Measurements from ENCODE around the gene PANK2. TPM values are rescaled to one million over a fixed set of nuclear protein-coding genes. Genes with fewer than 3 reads are reported as not detected.

The PANK2 gene
- total RNA-seq, 1 experiment from 2014 or later = 50.8 TPM

- Histone ChIP-seq H3K4me3 (ENCODE audit: low read length) (no peak overlapping the region), H3K4me2 (ENCODE audit: low read length) (no peak overlapping the region)
Measured at GRCh38 chr20:3901706-3902440, 12.7 kb downstream of the PANK2 start.

GRCh38 chr20:3902446-3902845 lies 13.3 kb downstream of the PANK2 start:
- DNase-seq (no peak), ATAC-seq (no peak)
- BruUV-seq (replicated peaks) = no TSS peak
- intact Hi-C loops (cut with micrococcal nuclease) = no loop called here
- Histone ChIP-seq H3K4me2 (ENCODE audit: low read length) (no peak overlapping the region), H3K9me3 (ENCODE audit: low read length) (no peaks in the 10 kb centered on the region), H3K9ac (ENCODE audit: low read length) (no peak overlapping the region), H3K79me2 (ENCODE audit: low read length) (peaks cover 100% of the 10 kb centered on the region), H3K9me2 (replicated peaks; ENCODE audit: low read length) (no peaks in the 10 kb centered on the region), H3K36me3 (ENCODE audit: low read depth, low read length) (peaks cover under 1% of the 10 kb centered on the region; the same call in 1 of the 2 replicates), H2AFZ (ENCODE audit: low read length) (no peak overlapping the region), H3K4me3 (ENCODE audit: low read length) (no peak overlapping the region), H4K20me1 (ENCODE audit: low read length) (peaks cover 74% of the 10 kb centered on the region), H3K27me3 (ENCODE audit: low read length) (no peaks in the 10 kb centered on the region), H3K4me1 (ENCODE audit: insufficient read depth, low read length) (peaks cover 20% of the 10 kb centered on the region), H3K27ac (ENCODE audit: low read length) (no peak overlapping the region), H3F3A (ENCODE audit: low read length, unreplicated experiment) (peaks cover 4% of the 10 kb centered on the region)
- TF ChIP-seq EZH2 (IDR thresholded peaks at IDR 0.05; ENCODE audit: low read length, unreplicated experiment) = no peak
- TF ChIP-seq CTCF (conservative IDR thresholded peaks at IDR 0.05; ENCODE audit: low read depth, low read length) = no peak
- TF ChIP-seq EZH2phosphoT487 (IDR thresholded peaks at IDR 0.05; ENCODE audit: borderline replicate concordance, low read length) = no peak
- POLR2A ChIA-PET (ENCODE audit: unreplicated experiment) = no interaction called here
- CTCF ChIA-PET = no interaction called here

More at GRCh38 chr20:3901706-3902440, 12.7 kb downstream of the PANK2 start:
- ChIA-PET POLR2A (ENCODE audit: unreplicated experiment) (no interaction called here), CTCF (no interaction called here)
- H3K9ac ChIP-seq (ENCODE audit: low read length) = no peak overlapping the region
- H3F3A ChIP-seq (ENCODE audit: low read length, unreplicated experiment) = peaks cover 4% of the 10 kb centered on the region
- intact Hi-C loops (cut with micrococcal nuclease) = no loop called here
- peaks cover 6% of the 10 kb centered on the region for H3K36me3 ChIP-seq (ENCODE audit: low read depth, low read length)
- H3K4me1 ChIP-seq (ENCODE audit: insufficient read depth, low read length) = peaks cover 20% of the 10 kb centered on the region
- H3K27ac ChIP-seq (ENCODE audit: low read length) = no peak overlapping the region
- no peaks in the 10 kb centered on the region for H3K9me2 ChIP-seq (replicated peaks; ENCODE audit: low read length)
- DNase-seq = no peak
- H3K79me2 ChIP-seq (ENCODE audit: low read length) = peaks cover 100% of the 10 kb centered on the region
- BruUV-seq (replicated peaks) = no TSS peak
- ATAC-seq = no peak
- TF ChIP-seq EZH2phosphoT487 (IDR thresholded peaks at IDR 0.05; ENCODE audit: borderline replicate concordance, low read length) (no peak), EZH2 (IDR thresholded peaks at IDR 0.05; ENCODE audit: low read length, unreplicated experiment) (no peak), CTCF (conservative IDR thresholded peaks at IDR 0.05; ENCODE audit: low read depth, low read length) (no peak)
- H3K9me3 ChIP-seq (ENCODE audit: low read length) = no peaks in the 10 kb centered on the region
- no peaks in the 10 kb centered on the region for H3K27me3 ChIP-seq (ENCODE audit: low read length)
- H2AFZ ChIP-seq (ENCODE audit: low read length) = no peak overlapping the region
- H4K20me1 ChIP-seq (ENCODE audit: low read length) = peaks cover 75% of the 10 kb centered on the region

- CTCF ChIA-PET = no interaction called here
- POLR2A ChIA-PET (ENCODE audit: unreplicated experiment) = no interaction called here
- H3K27ac ChIP-seq (ENCODE audit: low read length) = no peak overlapping the region
- H3K4me1 ChIP-seq (ENCODE audit: insufficient read depth, low read length) = peaks cover 9% of the 10 kb centered on the region
- peaks cover 15% of the 10 kb centered on the region for H3K36me3 ChIP-seq (ENCODE audit: low read depth, low read length)
- TF ChIP-seq EZH2 (IDR thresholded peaks at IDR 0.05; ENCODE audit: low read length, unreplicated experiment) = no peak
- no peak for TF ChIP-seq EZH2phosphoT487 (IDR thresholded peaks at IDR 0.05; ENCODE audit: borderline replicate concordance, low read length)
- TF ChIP-seq CTCF (conservative IDR thresholded peaks at IDR 0.05; ENCODE audit: low read depth, low read length) = no peak
- H4K20me1 ChIP-seq (ENCODE audit: low read length) = peaks cover 72% of the 10 kb centered on the region
- H3K79me2 ChIP-seq (ENCODE audit: low read length) = peaks cover 99% of the 10 kb centered on the region
- no peak for ATAC-seq
- H3K9ac ChIP-seq (ENCODE audit: low read length) = no peak overlapping the region
- intact Hi-C loops (cut with micrococcal nuclease) = no loop called here
- H3K9me3 ChIP-seq (ENCODE audit: low read length) = no peaks in the 10 kb centered on the region
- no peak overlapping the region for H2AFZ ChIP-seq (ENCODE audit: low read length)
- H3K9me2 ChIP-seq (replicated peaks; ENCODE audit: low read length) = no peaks in the 10 kb centered on the region
- no TSS peak for BruUV-seq (replicated peaks)
- no peak overlapping the region for H3K4me2 ChIP-seq (ENCODE audit: low read length)
- no peak overlapping the region for H3K4me3 ChIP-seq (ENCODE audit: low read length)
- H3F3A ChIP-seq (ENCODE audit: low read length, unreplicated experiment) = peaks cover 7% of the 10 kb centered on the region
- no peak for DNase-seq
- H3K27me3 ChIP-seq (ENCODE audit: low read length) = no peaks in the 10 kb centered on the region
Measured at GRCh38 chr20:3904224-3904623, 15.0 kb downstream of the PANK2 start.

Measured in PC-3 (cell line).